ENCODE measurements around the gene PTP4A2. TPM values are rescaled to one million over a fixed set of nuclear protein-coding genes. Genes with fewer than 3 reads are reported as not detected.
A peak's percentile ranks its signal among the peaks of the same experiment; 100 is the strongest.

The PTP4A2 gene
- total and polyA plus RNA-seq, 10 of the 15 experiments (the other 5 are each of a cell fraction or from before 2014, with no cell fraction given), result 180 to 909 (median 375) TPM

DNA sequence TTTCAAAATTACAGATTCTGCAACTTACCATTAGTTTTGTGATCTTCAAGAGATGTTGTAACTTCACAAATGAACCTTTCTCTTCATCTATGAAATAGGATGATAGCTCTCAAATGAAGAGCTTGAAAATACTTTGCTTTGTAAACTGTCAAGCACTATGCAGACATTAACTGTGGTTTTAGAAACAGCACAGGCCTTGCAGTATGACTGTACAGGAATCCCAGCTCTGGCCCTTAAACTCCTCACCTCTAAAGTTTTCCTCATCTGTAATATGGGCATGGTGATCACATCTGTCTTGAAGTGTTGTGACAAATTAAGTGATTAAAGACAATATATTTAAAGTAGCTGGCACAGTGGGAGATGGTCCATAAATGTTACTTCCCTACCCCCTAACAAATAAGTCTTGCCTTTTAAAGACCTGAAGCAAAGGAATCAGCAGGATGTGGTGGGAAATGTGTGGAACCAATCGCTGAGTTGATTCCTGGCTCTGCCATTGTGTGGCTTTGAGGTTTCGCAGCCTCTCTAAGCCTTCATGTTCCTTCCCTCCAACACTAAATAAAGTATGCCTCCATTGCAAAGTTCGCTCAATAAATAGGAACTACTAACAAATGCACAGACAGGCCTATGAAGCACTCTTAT is 5.5 kb upstream of the PTP4A2 start:
- RAD21 ChIA-PET (ENCODE audit: unreplicated experiment), result interaction anchor here (0.9 to 8.9 kb wide), 15 partner anchors 10 to 155 kb away, joined by 3 to 163 read pairs (median 5); no protein-coding TSS in a partner anchor
- TF ChIP-seq, protein P1, sequence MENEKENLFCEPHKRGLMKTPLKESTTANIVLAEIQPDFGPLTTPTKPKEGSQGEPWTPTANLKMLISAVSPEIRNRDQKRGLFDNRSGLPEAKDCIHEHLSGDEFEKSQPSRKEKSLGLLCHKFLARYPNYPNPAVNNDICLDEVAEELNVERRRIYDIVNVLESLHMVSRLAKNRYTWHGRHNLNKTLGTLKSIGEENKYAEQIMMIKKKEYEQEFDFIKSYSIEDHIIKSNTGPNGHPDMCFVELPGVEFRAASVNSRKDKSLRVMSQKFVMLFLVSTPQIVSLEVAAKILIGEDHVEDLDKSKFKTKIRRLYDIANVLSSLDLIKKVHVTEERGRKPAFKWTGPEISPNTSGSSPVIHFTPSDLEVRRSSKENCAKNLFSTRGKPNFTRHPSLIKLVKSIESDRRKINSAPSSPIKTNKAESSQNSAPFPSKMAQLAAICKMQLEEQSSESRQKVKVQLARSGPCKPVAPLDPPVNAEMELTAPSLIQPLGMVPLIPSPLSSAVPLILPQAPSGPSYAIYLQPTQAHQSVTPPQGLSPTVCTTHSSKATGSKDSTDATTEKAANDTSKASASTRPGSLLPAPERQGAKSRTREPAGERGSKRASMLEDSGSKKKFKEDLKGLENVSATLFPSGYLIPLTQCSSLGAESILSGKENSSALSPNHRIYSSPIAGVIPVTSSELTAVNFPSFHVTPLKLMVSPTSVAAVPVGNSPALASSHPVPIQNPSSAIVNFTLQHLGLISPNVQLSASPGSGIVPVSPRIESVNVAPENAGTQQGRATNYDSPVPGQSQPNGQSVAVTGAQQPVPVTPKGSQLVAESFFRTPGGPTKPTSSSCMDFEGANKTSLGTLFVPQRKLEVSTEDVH (IDR thresholded peaks at IDR 0.05; ENCODE audit: low read depth, partially characterized antibody), result no peak
- TF ChIP-seq BACH1 (IDR thresholded peaks at IDR 0.05; ENCODE audit: borderline replicate concordance) (0 out of 2 replicates have a peak, but pooled peaks have one; percentile 26), ZNF384 (IDR thresholded peaks at IDR 0.05; ENCODE audit: borderline replicate concordance, low read depth, low read length) (no peak), RUNX3 (IDR thresholded peaks at IDR 0.05; ENCODE audit: low read length) (no peak), YBX1 (IDR thresholded peaks at IDR 0.05) (no peak), BHLHE40 (IDR thresholded peaks at IDR 0.05; ENCODE audit: borderline replicate concordance in 1 of 2, low read depth in 2 of 2, low read length in 1 of 2) (no peak; a peak in 2 of 4 replicates), BMI1 (IDR thresholded peaks at IDR 0.05; ENCODE audit: borderline replicate concordance) (peak; percentile 32; the same call in 1 of the 2 replicates), NR2C1 (IDR thresholded peaks at IDR 0.05) (no peak), CHD2 (IDR thresholded peaks at IDR 0.05; ENCODE audit: borderline replicate concordance, low read depth, low read length) (no peak), PML (IDR thresholded peaks at IDR 0.05; ENCODE audit: low read length) (no peak), ZBED1 (IDR thresholded peaks at IDR 0.05; ENCODE audit: borderline replicate concordance) (peak; percentile 56; the same call in 1 of the 2 replicates), YY1 (IDR thresholded peaks at IDR 0.05; ENCODE audit: low read depth, low read length) (no peak)
- TF ChIP-seq, protein P2, sequence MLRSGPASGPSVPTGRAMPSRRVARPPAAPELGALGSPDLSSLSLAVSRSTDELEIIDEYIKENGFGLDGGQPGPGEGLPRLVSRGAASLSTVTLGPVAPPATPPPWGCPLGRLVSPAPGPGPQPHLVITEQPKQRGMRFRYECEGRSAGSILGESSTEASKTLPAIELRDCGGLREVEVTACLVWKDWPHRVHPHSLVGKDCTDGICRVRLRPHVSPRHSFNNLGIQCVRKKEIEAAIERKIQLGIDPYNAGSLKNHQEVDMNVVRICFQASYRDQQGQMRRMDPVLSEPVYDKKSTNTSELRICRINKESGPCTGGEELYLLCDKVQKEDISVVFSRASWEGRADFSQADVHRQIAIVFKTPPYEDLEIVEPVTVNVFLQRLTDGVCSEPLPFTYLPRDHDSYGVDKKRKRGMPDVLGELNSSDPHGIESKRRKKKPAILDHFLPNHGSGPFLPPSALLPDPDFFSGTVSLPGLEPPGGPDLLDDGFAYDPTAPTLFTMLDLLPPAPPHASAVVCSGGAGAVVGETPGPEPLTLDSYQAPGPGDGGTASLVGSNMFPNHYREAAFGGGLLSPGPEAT (IDR thresholded peaks at IDR 0.05; ENCODE audit: low read depth), result 0 out of 2 replicates have a peak, but pooled peaks have one; percentile 41
- TF ChIP-seq, protein P3, sequence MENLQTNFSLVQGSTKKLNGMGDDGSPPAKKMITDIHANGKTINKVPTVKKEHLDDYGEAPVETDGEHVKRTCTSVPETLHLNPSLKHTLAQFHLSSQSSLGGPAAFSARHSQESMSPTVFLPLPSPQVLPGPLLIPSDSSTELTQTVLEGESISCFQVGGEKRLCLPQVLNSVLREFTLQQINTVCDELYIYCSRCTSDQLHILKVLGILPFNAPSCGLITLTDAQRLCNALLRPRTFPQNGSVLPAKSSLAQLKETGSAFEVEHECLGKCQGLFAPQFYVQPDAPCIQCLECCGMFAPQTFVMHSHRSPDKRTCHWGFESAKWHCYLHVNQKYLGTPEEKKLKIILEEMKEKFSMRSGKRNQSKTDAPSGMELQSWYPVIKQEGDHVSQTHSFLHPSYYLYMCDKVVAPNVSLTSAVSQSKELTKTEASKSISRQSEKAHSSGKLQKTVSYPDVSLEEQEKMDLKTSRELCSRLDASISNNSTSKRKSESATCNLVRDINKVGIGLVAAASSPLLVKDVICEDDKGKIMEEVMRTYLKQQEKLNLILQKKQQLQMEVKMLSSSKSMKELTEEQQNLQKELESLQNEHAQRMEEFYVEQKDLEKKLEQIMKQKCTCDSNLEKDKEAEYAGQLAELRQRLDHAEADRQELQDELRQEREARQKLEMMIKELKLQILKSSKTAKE (IDR thresholded peaks at IDR 0.05; ENCODE audit: low read depth, poor library complexity, severe bottlenecking), result peak; percentile 20
- TF ChIP-seq, protein P4, sequence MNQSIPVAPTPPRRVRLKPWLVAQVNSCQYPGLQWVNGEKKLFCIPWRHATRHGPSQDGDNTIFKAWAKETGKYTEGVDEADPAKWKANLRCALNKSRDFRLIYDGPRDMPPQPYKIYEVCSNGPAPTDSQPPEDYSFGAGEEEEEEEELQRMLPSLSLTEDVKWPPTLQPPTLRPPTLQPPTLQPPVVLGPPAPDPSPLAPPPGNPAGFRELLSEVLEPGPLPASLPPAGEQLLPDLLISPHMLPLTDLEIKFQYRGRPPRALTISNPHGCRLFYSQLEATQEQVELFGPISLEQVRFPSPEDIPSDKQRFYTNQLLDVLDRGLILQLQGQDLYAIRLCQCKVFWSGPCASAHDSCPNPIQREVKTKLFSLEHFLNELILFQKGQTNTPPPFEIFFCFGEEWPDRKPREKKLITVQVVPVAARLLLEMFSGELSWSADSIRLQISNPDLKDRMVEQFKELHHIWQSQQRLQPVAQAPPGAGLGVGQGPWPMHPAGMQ (IDR thresholded peaks at IDR 0.05; ENCODE audit: borderline replicate concordance), result no peak

More for the DNA sequence above, 5.5 kb upstream of the PTP4A2 start:
- H3K4me1 ChIP-seq (ENCODE audit: control insufficient read depth, insufficient read depth, low read length), result peaks cover 46% of the 10 kb centered on the region
- ATAC-seq, result peak; percentile 57
- POLR2A ChIA-PET, result interaction anchor here (0.7 to 5.4 kb wide), 12 partner anchors 9 to 129 kb away, joined by 3 to 153 read pairs (median 7); partner anchors contain the start of gene TMEM39B
- in situ Hi-C loops (cut with MboI) (no loop called here), intact Hi-C loops (cut with micrococcal nuclease; ENCODE audit: unreplicated experiment) (loop anchor here (1.0 kb wide), 1 partner anchor 13 kb away; no protein-coding TSS in a partner anchor)
- CTCF ChIA-PET, result interaction anchor here (0.8 to 15.0 kb wide), 17 partner anchors 8 to 394 kb away, joined by 3 to 565 read pairs (median 4); no protein-coding TSS in a partner anchor
- peak overlapping the region; percentile 82 for H3K4me2 ChIP-seq (ENCODE audit: control insufficient read depth, insufficient read depth)
- no peaks in the 10 kb centered on the region for H4K20me1 ChIP-seq (ENCODE audit: control insufficient read depth, insufficient read depth)
- H3K9me3 ChIP-seq (replicated peaks; ENCODE audit: control insufficient read depth, insufficient read depth, low read length), result no peaks in the 10 kb centered on the region
- peak; percentile 57 for FAIRE-seq
- SMC1A ChIA-PET (ENCODE audit: uncharacterized antibody, unreplicated experiment), result interaction anchor here (0.6 to 9.1 kb wide), 20 partner anchors 10 to 110 kb away, joined by 3 to 315 read pairs (median 6); no protein-coding TSS in a partner anchor
- H3K27me3 ChIP-seq (replicated peaks in 1 of 2; ENCODE audit: control insufficient read depth in 2 of 2, insufficient read depth in 2 of 2, low read length in 1 of 2), result no peaks in the 10 kb centered on the region
- peak overlapping the region; percentile 31 for H2AFZ ChIP-seq (ENCODE audit: control insufficient read depth, low read depth, low read length)
- peak overlapping the region; percentile 94 for H3K27ac ChIP-seq (ENCODE audit: control insufficient read depth, insufficient read depth)
- peaks cover 32% of the 10 kb centered on the region for H3K79me2 ChIP-seq (ENCODE audit: control insufficient read depth, insufficient read depth, low read length)
- BruUV-seq (replicated peaks), result TSS peak; percentile 95
- peak overlapping the region; percentile 78 for H3K4me3 ChIP-seq
- H3K9ac ChIP-seq (ENCODE audit: control insufficient read depth, insufficient read depth, low read length), result peak overlapping the region; percentile 74
- H3K36me3 ChIP-seq (ENCODE audit: control insufficient read depth in 2 of 2, insufficient read depth in 2 of 2, low read length in 1 of 2), result no peaks in the 10 kb centered on the region
- 0% methylated on average over 3 of the region's 3 CpGs for WGBS (ENCODE audit: insufficient coverage, insufficient replicate concordance, low lambda C conversion rate, missing lambda C conversion rate)
- no peak for DNase-seq (ENCODE audit: low read depth, low spot score)

Data from GM12878 (cell line).